ENCODE measurements around the gene TMEFF1.

- TF ChIP-seq CTCF (IDR thresholded peaks at IDR 0.05) (no peak), POLR2A (IDR thresholded peaks at IDR 0.05) (no peak)
These were observed 47.2 kb upstream of the TMEFF1 start for GRCh38 chr9:100425758-100426157.
